ENCODE data around the gene ZEB2. TPM values are rescaled to one million over a fixed set of nuclear protein-coding genes. Genes with fewer than 3 reads are reported as not detected.

ZEB2 gene
- polyA plus RNA-seq, 2 of the 4 experiments (the other 2 are of a cell fraction): 4.2 to 7.0 TPM

GRCh38 chr2:144429396-144430112 is 90.4 kb downstream of the ZEB2 start:
- DNase-seq (ENCODE audit: low read depth in 1 of 2, low spot score in 1 of 2) (no peak), ATAC-seq (no peak), FAIRE-seq (no peak)
- WGBS (ENCODE audit: missing lambda C conversion rate): 83% methylated on average over 6 of the region's 6 CpGs
- ChIA-PET POLR2A (no interaction called here), CTCF (interaction anchor here (0.8 to 1.0 kb wide), 3 partner anchors 15 to 22 kb away, joined by 3 read pairs; no protein-coding TSS in a partner anchor)
- Histone ChIP-seq H3K27ac (no peak overlapping the region), H3K4me2 (no peak overlapping the region), H3K4me3 (no peak overlapping the region), H3K4me1 (peaks cover 10% of the 10 kb centered on the region; the same call in 2 of the 3 replicates), H3K9me3 (no peaks in the 10 kb centered on the region)
- TF ChIP-seq EHF (CRISPR knock-in tag; IDR thresholded peaks at IDR 0.05): no peak
- no peak for TF ChIP-seq MAZ (IDR thresholded peaks at IDR 0.05; ENCODE audit: borderline replicate concordance, low read depth, low read length)
- TF ChIP-seq GATA3 (IDR thresholded peaks at IDR 0.05; ENCODE audit: borderline replicate concordance): no peak
- no peak for TF ChIP-seq MYC (IDR thresholded peaks at IDR 0.05; ENCODE audit: borderline replicate concordance, low read length)
- TF ChIP-seq NPAS2 (CRISPR knock-in tag; IDR thresholded peaks at IDR 0.05; ENCODE audit: borderline replicate concordance): no peak
- no peak for TF ChIP-seq POLR2A (IDR thresholded peaks at IDR 0.05; ENCODE audit: low read length)
- TF ChIP-seq RAD21 (conservative IDR thresholded peaks at IDR 0.05 in 1 of 2, IDR thresholded peaks at IDR 0.05 in 1 of 2): no peak
- TF ChIP-seq NR3C1 (IDR thresholded peaks at IDR 0.05): no peak
- TF ChIP-seq MAX (IDR thresholded peaks at IDR 0.05): no peak
- TF ChIP-seq MAFK (IDR thresholded peaks at IDR 0.05; ENCODE audit: partially characterized antibody): no peak
- no peak for TF ChIP-seq CHD4 (IDR thresholded peaks at IDR 0.05; ENCODE audit: borderline replicate concordance)
- TF ChIP-seq RFX5 (IDR thresholded peaks at IDR 0.05): no peak
- TF ChIP-seq ZNF302 (CRISPR knock-in tag; IDR thresholded peaks at IDR 0.05): no peak
- no peak for TF ChIP-seq HOXA7 (CRISPR knock-in tag; IDR thresholded peaks at IDR 0.05)
- TF ChIP-seq E2F6 (IDR thresholded peaks at IDR 0.05; ENCODE audit: borderline replicate concordance, low read depth): no peak

- Histone ChIP-seq H3K4me2 (peak overlapping the region; percentile 17; the same call in 2 of the 3 replicates), H3K27ac (0 out of 6 replicates have a peak overlapping the region, but pooled peaks of 1 of the 2 experiments have one; percentile 48), H3K4me1 (peaks cover 10% of the 10 kb centered on the region; the same call in 2 of the 3 replicates), H3K9me3 (no peaks in the 10 kb centered on the region), H3K4me3 (no peak overlapping the region)
- 68% methylated on average over 4 of the region's 4 CpGs for WGBS (ENCODE audit: missing lambda C conversion rate)
- TF ChIP-seq ZNF302 (CRISPR knock-in tag; IDR thresholded peaks at IDR 0.05) (no peak), ATOH8 (CRISPR knock-in tag; IDR thresholded peaks at IDR 0.05; ENCODE audit: low read depth) (no peak), CBX8 (IDR thresholded peaks at IDR 0.05) (no peak), HEYL (CRISPR knock-in tag; IDR thresholded peaks at IDR 0.05) (no peak), HOXB5 (CRISPR knock-in tag; IDR thresholded peaks at IDR 0.05) (no peak), CTCF (IDR thresholded peaks at IDR 0.05) (no peak), CBX2 (IDR thresholded peaks at IDR 0.05; ENCODE audit: borderline replicate concordance, low read depth) (no peak), MAX (IDR thresholded peaks at IDR 0.05) (no peak), BCL3 (IDR thresholded peaks at IDR 0.05) (no peak), JUNB (IDR thresholded peaks at IDR 0.05) (no peak), TP53 (CRISPR knock-in tag; IDR thresholded peaks at IDR 0.05) (no peak), ESRRA (IDR thresholded peaks at IDR 0.05; ENCODE audit: borderline replicate concordance, low read length) (no peak)
- DNase-seq (ENCODE audit: low read depth in 1 of 2, low spot score in 1 of 2) (peak in 1 of 2 experiments; percentile 11), ATAC-seq (peak in 1 of 2 experiments; percentile 29; a peak in 1 of 6 replicates), FAIRE-seq (no peak)
- POLR2A ChIA-PET: no interaction called here
- CTCF ChIA-PET: no interaction called here
These were observed 92.9 kb downstream of the ZEB2 start for GRCh38 chr2:144426981-144427479.
